Measurements from ENCODE around the gene MCTP1.
"Not testable (repeated sequence)": the region's sequence is repeated elsewhere in the genome, so short reads cannot be mapped to it uniquely, and the experiment has no call there.

MCTP1 gene

GRCh38 chr5:95252801-95253200 is 32.1 kb downstream of the MCTP1 start:
- no peak for DNase-seq

- DNase-seq = no peak
These were observed 33.7 kb downstream of the MCTP1 start for GRCh38 chr5:95251185-95251584.

GRCh38 chr5:95244479-95244878 is 40.4 kb downstream of the MCTP1 start:
- no peak for DNase-seq

GRCh38 chr5:95241635-95242034 is 43.3 kb downstream of the MCTP1 start:
- no peak for DNase-seq

GRCh38 chr5:95241161-95241560 is 43.7 kb downstream of the MCTP1 start:
- no peak for DNase-seq

GRCh38 chr5:95238560-95239325 is 46.2 kb downstream of the MCTP1 start:
- no peak for DNase-seq

GRCh38 chr5:95237324-95237723 is 47.6 kb downstream of the MCTP1 start:
- DNase-seq = no peak

- DNase-seq = no peak
These were observed 49.4 kb downstream of the MCTP1 start for GRCh38 chr5:95235439-95235982.

- DNase-seq = no peak
These were observed 55.2 kb downstream of the MCTP1 start for GRCh38 chr5:95229646-95230045.

- no peak for DNase-seq
These were observed 60.0 kb downstream of the MCTP1 start for GRCh38 chr5:95224701-95225459.

GRCh38 chr5:95223566-95224258 is 61.2 kb downstream of the MCTP1 start:
- DNase-seq = no peak

- no peak for DNase-seq
These were observed 62.1 kb downstream of the MCTP1 start for GRCh38 chr5:95222836-95223235.

- no peak for DNase-seq
These were observed 63.7 kb downstream of the MCTP1 start for GRCh38 chr5:95221234-95221633.

GRCh38 chr5:95220381-95220780 is 64.5 kb downstream of the MCTP1 start:
- DNase-seq = no peak

GRCh38 chr5:95219411-95219810 is 65.5 kb downstream of the MCTP1 start:
- no peak for DNase-seq

- no peak for DNase-seq
These were observed 67.0 kb downstream of the MCTP1 start for GRCh38 chr5:95217881-95218280.

GRCh38 chr5:95217351-95217750 is 67.5 kb downstream of the MCTP1 start:
- DNase-seq = no peak

GRCh38 chr5:95216136-95216955 is 68.5 kb downstream of the MCTP1 start:
- DNase-seq = no peak

GRCh38 chr5:95207811-95208210 is 77.1 kb downstream of the MCTP1 start:
- DNase-seq = not testable (repeated sequence)

GRCh38 chr5:95194856-95195255 is 90.0 kb downstream of the MCTP1 start:
- no peak for DNase-seq

GRCh38 chr5:95191330-95191729 is 93.6 kb downstream of the MCTP1 start:
- no peak for DNase-seq

- DNase-seq = no peak
These were observed 100.0 kb downstream of the MCTP1 start for GRCh38 chr5:95184924-95185323.

Data from right kidney (tissue), 1 donor.